A673 (cell line): ENCODE data around the gene PTPRK.

Experiments used
- CTCF ChIP-seq: fragments of 300-800, 200-600 bp; sonication (generic); conservative IDR thresholded peaks from 2 replicates; pipeline ENCODE4 v1.5.1; 2017; ENCODE audit warnings: low read depth, mild to moderate bottlenecking, antibody characterized with exemption, low read length, moderate library complexity, mixed read lengths
- EZH2 ChIP-seq: fragments of 200-600 bp; sonication (generic); IDR thresholded peaks from 2 replicates; pipeline ENCODE4 v1.6.1; 2017; ENCODE audit warnings: borderline replicate concordance, low read depth, mild to moderate bottlenecking, mixed read lengths, antibody characterized with exemption, low read length; ENCODE audit not compliant: poor library complexity, severe bottlenecking

DNA sequence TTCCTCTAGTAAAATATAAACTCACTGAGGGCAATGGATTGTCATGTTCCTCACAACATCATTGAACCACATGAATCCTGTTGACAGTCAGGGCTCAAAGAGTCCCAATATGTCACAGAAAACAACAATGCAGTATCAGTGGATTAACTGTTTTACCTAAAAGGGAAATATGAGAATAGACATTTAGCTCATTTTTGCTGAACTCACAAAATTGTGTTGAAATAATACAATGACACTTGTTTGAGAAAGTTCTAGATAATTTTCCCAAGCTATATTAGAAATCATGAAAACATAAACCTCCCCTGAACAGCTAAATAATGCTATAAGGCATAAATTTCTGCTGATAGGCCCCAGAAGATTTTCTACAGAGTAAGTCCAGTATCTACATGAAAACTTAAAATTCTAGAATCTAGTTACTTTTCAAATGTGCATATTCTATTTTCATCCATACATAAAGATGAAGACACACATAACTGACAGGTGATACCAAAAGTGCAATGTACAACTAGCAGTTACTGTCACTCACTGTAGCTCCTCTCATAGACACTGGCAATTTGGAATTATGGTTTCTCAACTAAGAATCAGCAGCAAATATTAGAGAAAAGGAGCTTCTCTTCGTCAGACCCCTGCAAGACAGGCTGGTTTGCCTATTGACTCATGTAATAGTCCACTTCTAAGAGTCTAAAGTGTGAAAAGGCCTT, 269.9 kb downstream of the PTPRK start:
- no peak for TF ChIP-seq CTCF
- TF ChIP-seq EZH2 = no peak
